Heart left ventricle (tissue), 13 donors: ENCODE measurements around the gene EXD3.

ENCODE experiments used
- CTCF ChIP-seq, 12 donors: fragments of 200-600 bp; sonication (generic) in 4 of 12; IDR thresholded peaks; one replicate each; pipeline versions ENCODE4 v1.5.0 to v1.8.0; 2018 to 2022; ENCODE audit warnings: antibody characterized with exemption in 12 of 12, mild to moderate bottlenecking in 5 of 12
- POLR2A ChIP-seq, 2 donors: fragments of 450-650 bp; IDR thresholded peaks; one replicate each; pipeline ENCODE4 v1.6.1; 2017; ENCODE audit warnings: antibody characterized with exemption in 2 of 2, mild to moderate bottlenecking in 2 of 2, moderate library complexity in 2 of 2
- donor health status: ischemic (EF 13 %, LVEDD 7.1; RV severe dilation, severe dysfunction).
- donor health status: DM: no; HTN: yes; CAD: no.
- donor health status: DM: no; HTN: no; CAD: no.
- donor health status: ischemic (EF 25% LVEDD 6.9; RV normal size, moderate dysfunction).
- donor health status: ischemic (EF 25% LVEDD 5.7; RV mildly dilated, moderate dysfunction).
- donor health status: ischemic (EF 35%, LVEDD 5.7; RV mildly dilated, moderate dysfunction).
- donor health status: nonischemic (EF 11% LVEDD 7.7; RV severe dilation, severe dysfunction).
- donor health status: DM: yes; HTN: yes; CAD: no.
- donor health status: PGD.
- donor health status: ischemic (EF 29% LVEDD 5.4; RV normal size, mild dysfunction).
- donor health status: nonischemic (EF 23%, LVEDD 6.1; RV moderate dilation, normal function).

- no peak for TF ChIP-seq CTCF (IDR thresholded peaks at IDR 0.05)
- TF ChIP-seq POLR2A (IDR thresholded peaks at IDR 0.05) = no peak
Measured at GRCh38 chr9:137263506-137263905, 159.5 kb downstream of the EXD3 start.
